Motor neuron (in vitro differentiated cells): ENCODE measurements around the gene DCAF8. TPM values are rescaled to one million over a fixed set of nuclear protein-coding genes. Genes with fewer than 3 reads are reported as not detected.
A peak's percentile ranks its signal among the peaks of the same experiment; 100 is the strongest.

Experiments used
- ATAC-seq, 8 experiments: fragments of 200-7000 bp; cut with Tn5 transposase; replicated peaks in 6 of 8; 2 replicates each; pipeline ENCODE4 v1.8.0; 2021; ENCODE audit warnings: mild to moderate bottlenecking in 8 of 8, moderate library complexity in 8 of 8
- H3K27ac ChIP-seq, 2 donors: fragments of 250-450 bp; sonication (Bioruptor Pico); 2 replicates each; pipeline ENCODE4 v1.9.0; 2021; ENCODE audit warnings: antibody characterized with exemption in 2 of 2, mild to moderate bottlenecking in 2 of 2, moderate library complexity in 1 of 2
- H3K4me1 ChIP-seq, 2 donors: fragments of 250-450 bp; sonication (Bioruptor Pico); replicated peaks in 1 of 2; 2 replicates each; pipeline ENCODE4 v1.6.1; 2021; ENCODE audit warnings: antibody characterized with exemption in 2 of 2, mild to moderate bottlenecking in 2 of 2, moderate library complexity in 1 of 2
- H3K4me3 ChIP-seq, 5 donors: fragments of 250-450 bp; sonication (Bioruptor Pico); 2 replicates each; pipeline ENCODE4 v1.9.0; 2021; ENCODE audit warnings: antibody characterized with exemption in 5 of 5, mild to moderate bottlenecking in 5 of 5, moderate library complexity in 4 of 5
- WGBS, 10 experiments: fragments of 450-650 bp; shearing (Covaris generic); methylation state at CpG; one replicate each; pipeline ENCODE4 v1.0.0; 2022; 5-methylcytosine and 5-hydroxymethylcytosine counted together
- in situ Hi-C, 9 experiments: fragments of 400-800 bp; cut with MboI; loops; one replicate each; pipeline ENCODE4 v1.15.0; 2021; ENCODE audit warnings: low sequenced_read_pairs in 9 of 9, low pct_unique_long_range_greater_than_20kb in 2 of 9; ENCODE audit not compliant: unreplicated experiment in 9 of 9
- total RNA-seq, 8 experiments: library from RNA; unstranded; fragments of 300-600 nt; gene quantifications; 2 replicates each; pipeline versions ENCODE4 v1.2.3 to v1.2.4, GENCODE V29; 2022

Gene DCAF8
- total RNA-seq, 8 experiments from 2014 or later: 81.9 to 232 (median 129) TPM

DNA sequence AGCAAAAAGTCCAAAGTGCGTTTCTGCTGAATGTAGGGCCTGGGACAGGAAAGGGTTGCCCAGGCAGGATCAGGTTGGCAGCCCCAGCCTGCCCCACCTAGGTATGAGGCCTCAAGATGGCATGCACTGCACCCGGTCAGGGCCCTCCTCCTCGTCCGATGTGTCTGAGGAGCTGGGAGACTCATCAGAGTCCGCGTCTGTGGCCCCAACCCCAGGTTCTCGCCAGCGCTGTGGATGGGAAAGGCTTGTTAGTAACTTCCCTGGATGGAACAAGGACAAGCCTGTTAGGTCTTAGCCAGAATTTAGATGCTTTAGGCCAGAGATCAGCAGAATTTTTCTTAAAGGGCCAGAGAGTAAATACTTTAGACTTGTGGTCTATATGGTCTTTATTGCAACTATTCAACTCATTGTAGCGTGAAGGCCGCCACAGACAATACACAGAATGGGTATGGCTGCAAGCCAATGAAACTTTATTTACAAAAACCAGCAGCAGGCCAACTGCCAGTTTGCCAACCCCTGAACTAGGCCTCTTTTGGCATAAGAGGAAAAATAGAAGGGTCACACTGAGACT, 44.8 kb downstream of the DCAF8 start:
- peaks cover 3 to 19% of the 10 kb centered on the region in 2 donors for H3K4me1 ChIP-seq
- 44 to 100% (median 91%) methylated on average over 1 to 10 of the region's 10 CpGs; no CpG with 5 or more reads in 4 of the 10 experiments for WGBS, 10 experiments
- peak in 3 of 8 experiments; percentile 25 to 53 (median 34) for ATAC-seq
- H3K27ac ChIP-seq: no peak overlapping the region
- in situ Hi-C loops: loop anchor here in 1 of 9 experiments (25.0 kb wide), 1 partner anchor 130 kb away; the partner anchor contains the start of genes IGSF8 and KCNJ9
- H3K4me3 ChIP-seq: no peak overlapping the region

DNA sequence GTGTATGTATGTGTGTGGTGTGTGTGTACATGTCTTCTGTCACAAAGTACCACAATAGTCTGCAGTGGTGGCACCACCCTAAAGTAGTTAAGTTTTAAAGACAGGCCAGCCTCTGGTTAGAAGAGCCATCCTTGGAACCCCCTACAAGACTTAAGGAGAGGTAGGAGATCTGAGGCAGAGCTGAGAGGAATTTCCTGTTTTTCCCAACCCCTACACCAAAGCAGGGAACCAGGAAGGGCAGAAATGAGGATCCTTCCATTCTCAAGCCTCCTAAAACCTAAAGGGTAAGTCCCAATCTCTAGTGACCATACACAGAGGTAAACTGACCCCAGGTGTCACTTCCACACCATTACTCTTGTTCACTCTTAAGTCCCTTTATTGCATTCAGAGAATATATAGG, 46.0 kb downstream of the DCAF8 start:
- Histone ChIP-seq H3K4me3 (no peak overlapping the region), H3K4me1 (peaks cover 10 to 24% of the 10 kb centered on the region in 2 donors), H3K27ac (no peak overlapping the region)
- in situ Hi-C loops: loop anchor here in 1 of 9 experiments (25.0 kb wide), 1 partner anchor 129 kb away; the partner anchor contains the start of genes IGSF8 and KCNJ9
- ATAC-seq: no peak

DNA sequence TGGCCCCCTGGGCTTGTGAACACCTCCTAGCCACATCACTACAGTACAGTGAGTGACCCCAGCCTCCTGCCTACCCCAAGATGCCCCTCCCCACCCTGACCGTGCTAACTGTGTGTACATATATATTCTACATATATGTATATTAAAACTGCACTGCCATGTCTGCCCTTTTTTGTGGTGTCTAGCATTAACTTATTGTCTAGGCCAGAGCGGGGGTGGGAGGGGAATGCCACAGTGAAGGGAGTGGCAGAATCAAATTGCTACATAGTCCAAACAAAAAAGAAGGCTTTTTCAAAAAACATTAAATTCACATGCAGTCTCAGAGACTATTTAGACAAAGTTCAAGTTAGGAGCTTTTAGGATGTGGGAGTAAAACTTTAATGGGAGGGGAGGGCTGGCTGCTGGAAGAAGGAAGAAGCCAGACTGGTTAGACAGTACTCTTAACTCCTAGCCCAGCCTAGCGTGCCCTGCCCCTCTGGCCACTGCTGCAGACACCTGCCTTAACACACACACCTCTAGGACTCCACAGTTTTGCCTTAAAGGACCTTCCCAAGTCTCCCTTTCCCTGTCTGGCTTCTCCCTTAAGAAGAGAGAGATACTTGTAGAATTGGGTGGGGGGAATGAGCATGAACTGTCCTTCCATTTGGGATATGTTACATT, 47.7 kb downstream of the DCAF8 start:
- 20 to 100% (median 100%) methylated on average over 1 to 3 of the region's 3 CpGs; no CpG with 5 or more reads in 3 of the 10 experiments for WGBS, 10 experiments
- ATAC-seq: peak in 2 of 8 experiments; percentile 22 to 32
- peaks cover 27 to 39% of the 10 kb centered on the region in 2 donors for H3K4me1 ChIP-seq
- H3K27ac ChIP-seq: no peak overlapping the region
- in situ Hi-C loops: loop anchor here in 1 of 9 experiments (25.0 kb wide), 1 partner anchor 127 kb away; the partner anchor contains the start of genes IGSF8 and KCNJ9
- H3K4me3 ChIP-seq: no peak overlapping the region

DNA sequence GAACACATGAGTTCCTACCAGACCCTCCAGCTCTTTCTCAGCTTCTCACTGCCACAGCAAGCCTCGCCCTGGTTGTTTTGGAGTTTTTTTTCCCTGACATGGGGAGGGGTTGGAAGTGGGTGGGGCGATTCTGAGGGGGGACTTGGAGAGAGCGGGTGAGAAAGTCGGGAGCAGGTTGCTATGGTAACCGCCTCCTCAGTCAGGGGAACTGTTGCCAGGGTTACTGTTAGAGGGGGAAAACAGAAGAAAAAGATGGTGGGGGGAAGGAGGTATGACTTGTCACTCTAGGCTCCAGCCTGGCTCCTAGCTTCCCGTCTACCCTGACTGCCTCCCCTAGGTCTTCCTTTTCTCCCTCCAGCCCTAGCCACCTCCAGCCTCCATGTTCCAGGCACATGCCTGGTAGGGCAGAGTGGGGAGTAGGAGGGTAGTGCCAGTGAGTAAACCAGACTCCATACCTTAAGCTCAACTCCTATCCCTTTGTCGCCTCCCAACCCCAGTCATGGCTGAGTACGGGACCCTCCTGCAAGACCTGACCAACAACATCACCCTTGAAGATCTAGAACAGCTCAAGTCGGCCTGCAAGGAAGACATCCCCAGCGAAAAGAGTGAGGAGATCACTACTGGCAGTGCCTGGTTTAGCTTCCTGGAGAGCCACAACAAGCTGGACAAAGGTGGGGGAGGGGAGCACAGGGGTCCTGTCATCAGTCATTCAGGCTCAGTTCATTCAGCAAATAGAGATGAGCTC, 51.1 kb downstream of the DCAF8 start:
- Histone ChIP-seq H3K4me3 (no peak overlapping the region), H3K27ac (peak overlapping the region; percentile 61 to 80), H3K4me1 (peaks cover 48 to 49% of the 10 kb centered on the region in 2 donors)
- ATAC-seq: peak in 5 of 8 experiments; percentile 65 to 73 (median 70)
- in situ Hi-C loops: loop anchor here in 1 of 9 experiments (25.0 kb wide), 1 partner anchor 124 kb away; the partner anchor contains the start of genes IGSF8 and KCNJ9
- WGBS, 10 experiments: 64 to 100% (median 72%) methylated on average over 1 to 3 of the region's 10 CpGs; no CpG with 5 or more reads in 5 of the 10 experiments

DNA sequence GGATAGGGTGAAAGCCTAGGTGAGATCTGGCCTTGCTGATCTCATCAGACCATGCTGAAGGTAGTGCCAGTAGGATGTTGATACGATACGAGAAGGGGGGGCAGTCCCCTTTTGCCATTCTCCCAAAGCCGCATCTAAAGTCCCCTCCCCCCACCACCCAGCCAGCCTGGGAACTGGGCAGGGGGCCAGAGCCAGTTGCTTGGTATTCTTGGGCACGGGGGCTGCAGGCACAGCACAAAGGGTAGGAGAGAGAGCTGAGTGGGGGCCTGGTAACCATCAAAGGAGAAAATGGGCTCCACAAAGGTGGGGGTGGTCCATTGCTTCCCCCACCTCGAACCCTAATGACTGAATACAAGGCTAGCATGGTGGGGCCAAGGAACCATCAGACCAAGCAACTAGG, 51.8 kb downstream of the DCAF8 start:
- Histone ChIP-seq H3K27ac (peak overlapping the region; percentile 10 to 76), H3K4me3 (no peak overlapping the region), H3K4me1 (peaks cover 50 to 52% of the 10 kb centered on the region in 2 donors)
- 29 to 60% (median 47%) methylated on average over 1 to 5 of the region's 5 CpGs; no CpG with 5 or more reads in 6 of the 10 experiments for WGBS, 10 experiments
- peak in 1 of 8 experiments; percentile 16 for ATAC-seq
- in situ Hi-C loops: loop anchor here in 1 of 9 experiments (25.0 kb wide), 1 partner anchor 123 kb away; the partner anchor contains the start of genes IGSF8 and KCNJ9

DNA sequence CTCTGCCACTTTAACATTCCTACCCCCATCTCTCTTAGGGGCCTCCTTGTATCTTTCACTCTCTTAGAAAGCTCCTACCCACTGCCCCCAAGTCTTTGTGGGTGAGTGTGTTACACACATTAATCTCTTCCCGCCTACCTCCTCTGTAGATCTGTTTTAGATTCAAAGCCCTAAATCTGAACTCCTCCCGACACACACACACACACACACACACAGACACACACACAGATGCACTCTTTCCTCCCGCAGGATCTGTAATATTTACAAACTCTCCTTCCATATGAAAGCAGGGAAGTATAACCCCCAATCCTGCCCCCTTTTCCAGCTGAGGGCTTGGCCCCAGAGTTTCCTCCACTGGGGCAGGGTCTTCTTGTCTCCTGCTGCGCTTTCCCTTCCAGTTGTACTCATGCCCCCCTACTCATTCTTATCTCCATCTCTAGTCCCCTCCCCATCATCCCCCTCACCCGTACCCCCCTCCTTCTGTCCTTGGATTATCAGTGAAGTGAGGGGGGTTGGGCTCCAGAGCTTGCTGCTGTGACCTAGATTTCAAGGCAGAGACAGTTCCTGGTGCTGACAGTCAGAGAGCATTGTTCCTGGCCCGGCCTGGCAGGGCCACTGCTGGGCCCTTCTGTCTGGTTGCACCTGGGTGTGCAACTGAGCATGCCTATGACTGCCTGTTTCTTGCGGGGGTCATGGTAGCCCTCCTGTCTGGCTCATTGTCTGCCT, 52.9 kb downstream of the DCAF8 start:
- peak in 5 of 8 experiments; percentile 12 to 27 (median 25) for ATAC-seq
- peak overlapping the region; percentile 72 to 76 for H3K27ac ChIP-seq

DNA sequence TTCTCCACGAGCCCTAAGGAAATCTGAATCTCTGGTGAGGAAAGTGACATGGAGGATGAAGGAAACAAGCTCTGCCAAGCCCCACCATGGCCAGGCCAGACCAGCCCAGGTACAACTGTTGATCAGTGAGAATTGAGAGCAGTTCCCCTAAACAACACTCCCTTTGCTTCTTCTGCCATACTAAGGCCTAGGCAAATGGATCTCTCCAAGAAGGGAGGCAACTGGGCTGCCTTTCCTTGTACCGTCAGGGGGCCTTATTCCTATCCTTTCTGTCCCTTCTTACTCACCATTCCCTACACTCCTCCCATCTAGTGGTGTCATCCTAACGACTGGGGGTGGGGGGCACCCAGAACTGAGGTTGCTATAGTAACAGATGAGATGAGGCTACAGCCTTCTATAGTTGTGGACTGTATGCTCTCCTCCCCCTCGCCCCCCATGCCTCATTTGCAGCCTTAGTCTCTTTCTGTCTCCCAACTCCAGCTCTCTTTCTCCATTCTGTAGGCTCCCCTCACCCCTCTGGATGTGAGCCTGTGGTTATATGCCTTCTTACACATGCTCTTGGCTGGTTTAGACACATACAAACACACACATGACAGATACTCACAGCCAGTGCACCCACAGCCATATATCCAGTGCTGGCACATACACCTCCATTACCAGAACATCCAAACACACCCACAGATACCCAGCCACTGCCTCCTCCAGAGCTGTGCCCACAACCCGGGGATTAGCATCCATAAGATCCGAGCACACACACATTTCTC, 53.6 kb downstream of the DCAF8 start:
- WGBS, 10 experiments: 8 to 60% (median 41%) methylated on average over 1 to 5 of the region's 6 CpGs; no CpG with 5 or more reads in 2 of the 10 experiments
- H3K4me3 ChIP-seq: no peak overlapping the region
- peak in 5 of 8 experiments; percentile 3 to 13 (median 12) for ATAC-seq
- peaks cover 58 to 59% of the 10 kb centered on the region in 2 donors for H3K4me1 ChIP-seq
- peak overlapping the region; percentile 72 to 76 for H3K27ac ChIP-seq
- in situ Hi-C loops: loop anchor here in 1 of 9 experiments (25.0 kb wide), 1 partner anchor 121 kb away; the partner anchor contains the start of genes IGSF8 and KCNJ9

More for the DNA sequence above, 52.9 kb downstream of the DCAF8 start:
- H3K4me1 ChIP-seq: peaks cover 55 to 57% of the 10 kb centered on the region in 2 donors
- 0 to 60% (median 28%) methylated on average over 1 to 6 of the region's 7 CpGs; no CpG with 5 or more reads in 5 of the 10 experiments for WGBS, 10 experiments
- in situ Hi-C loops: loop anchor here in 1 of 9 experiments (25.0 kb wide), 1 partner anchor 122 kb away; the partner anchor contains the start of genes IGSF8 and KCNJ9
- H3K4me3 ChIP-seq: peak overlapping the region in 1 of 5 donors; percentile 3

DNA sequence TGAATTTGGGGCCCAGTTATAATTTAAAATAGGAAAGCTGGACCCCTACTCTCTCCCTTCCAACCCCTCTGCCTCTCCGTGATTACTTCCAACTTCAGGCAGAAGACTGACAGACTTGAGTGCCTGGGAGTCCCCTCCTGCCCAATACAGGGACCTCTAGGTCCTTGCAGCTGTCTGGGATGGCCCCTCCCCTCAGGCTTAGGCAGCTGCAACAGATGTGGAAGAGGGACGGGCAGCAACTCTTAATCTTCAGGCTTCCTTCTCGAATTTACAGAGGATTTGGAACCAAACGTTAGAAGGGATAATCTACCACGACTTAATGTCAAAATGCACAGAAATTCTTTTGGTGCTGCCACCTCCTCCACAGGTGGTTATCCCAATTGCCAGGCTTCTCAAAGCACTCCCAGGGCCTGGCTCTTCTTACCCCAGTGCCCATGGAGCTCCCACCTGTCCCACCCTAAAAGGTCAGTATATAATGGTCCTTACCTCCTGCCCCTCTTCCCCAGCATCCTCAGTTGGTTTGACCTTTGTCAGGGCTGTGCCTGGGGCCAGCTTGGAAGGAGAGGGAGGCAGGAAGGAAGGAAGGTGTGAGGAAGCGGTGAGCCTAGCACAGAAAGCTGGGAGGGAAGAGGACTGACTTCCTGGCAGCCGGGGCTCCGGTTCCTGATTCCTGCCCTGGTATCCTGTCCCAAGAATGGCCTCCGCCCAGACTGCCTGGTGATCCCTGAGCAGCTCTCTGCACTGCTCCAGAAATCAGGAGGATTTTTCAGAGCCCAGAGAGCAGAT, 54.4 kb downstream of the DCAF8 start:
- H3K27ac ChIP-seq: peak overlapping the region in 1 of 2 donors; percentile 76
- 13 to 80% (median 50%) methylated on average over 2 to 9 of the region's 9 CpGs; no CpG with 5 or more reads in 2 of the 10 experiments for WGBS, 10 experiments
- in situ Hi-C loops: loop anchor here in 1 of 9 experiments (25.0 kb wide), 1 partner anchor 121 kb away; the partner anchor contains the start of genes IGSF8 and KCNJ9
- ATAC-seq: no peak
- peaks cover 58 to 59% of the 10 kb centered on the region in 2 donors for H3K4me1 ChIP-seq
- H3K4me3 ChIP-seq: no peak overlapping the region

DNA sequence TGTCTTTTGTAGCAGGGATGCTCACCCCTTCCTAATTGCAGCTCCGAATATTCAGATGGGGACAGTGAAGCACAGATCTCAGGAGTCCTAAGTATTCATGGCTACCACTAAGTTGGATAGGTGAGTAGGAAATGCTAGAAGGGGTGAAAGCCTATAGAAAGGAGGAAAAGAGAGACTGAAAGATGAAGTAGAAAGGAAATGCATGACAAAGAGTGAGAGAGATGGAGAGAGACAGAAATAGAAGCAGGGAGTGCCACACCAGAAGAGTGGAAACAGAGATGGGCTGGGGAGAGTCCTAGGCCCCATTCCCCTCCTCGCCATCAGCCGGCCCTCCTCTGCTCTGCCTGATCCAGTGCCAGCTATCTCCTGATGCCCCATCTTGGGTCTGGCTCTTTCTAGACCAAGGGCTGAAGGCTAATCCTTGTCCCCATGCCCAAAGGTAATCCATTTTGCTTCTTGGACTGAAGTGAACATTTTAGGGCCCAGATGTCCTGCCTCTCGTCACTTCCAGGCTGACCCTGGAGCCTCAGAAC, 55.2 kb downstream of the DCAF8 start:
- Histone ChIP-seq H3K27ac (no peak overlapping the region), H3K4me1 (peaks cover 58 to 59% of the 10 kb centered on the region in 2 donors), H3K4me3 (no peak overlapping the region)
- in situ Hi-C loops: loop anchor here in 1 of 9 experiments (25.0 kb wide), 1 partner anchor 120 kb away; the partner anchor contains the start of genes IGSF8 and KCNJ9
- ATAC-seq: no peak
- WGBS, 10 experiments: 68 to 100% (median 94%) methylated on average over 1 to 4 of the region's 4 CpGs; no CpG with 5 or more reads in 2 of the 10 experiments

DNA sequence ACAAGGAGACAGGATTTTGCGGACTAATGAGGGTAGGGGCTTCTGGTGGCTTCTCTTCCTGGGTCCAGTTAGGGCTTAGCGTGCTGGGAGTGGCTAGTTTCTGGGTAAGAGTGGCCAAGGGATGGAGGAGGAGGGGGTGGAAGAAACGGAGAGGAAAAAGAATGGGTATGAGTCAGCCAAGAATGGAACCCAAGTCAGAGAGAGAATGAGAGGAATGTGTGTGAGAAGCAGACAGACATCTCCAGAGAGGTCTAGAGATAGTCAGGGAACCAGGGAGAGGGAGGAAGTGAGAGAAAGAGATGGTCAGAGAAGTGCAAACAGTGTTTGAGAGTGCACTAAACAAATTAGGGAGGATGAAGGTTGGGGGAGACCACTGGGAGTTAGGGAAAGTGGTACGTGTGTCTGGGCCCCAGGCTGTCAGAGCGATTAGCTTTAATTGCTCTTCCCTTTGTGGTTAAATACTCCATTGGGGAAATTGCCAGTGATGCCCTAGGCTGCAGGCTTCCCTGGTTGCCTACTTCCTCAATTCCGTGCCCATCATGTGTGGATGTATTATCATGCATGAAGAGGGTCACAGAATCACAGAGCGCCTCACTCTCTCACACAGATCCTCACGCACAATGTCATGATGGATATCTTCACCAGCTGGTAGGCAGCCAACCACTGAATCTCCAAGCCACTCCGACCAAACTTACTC, 55.8 kb downstream of the DCAF8 start:
- H3K27ac ChIP-seq: no peak overlapping the region
- peaks cover 53 to 57% of the 10 kb centered on the region in 2 donors for H3K4me1 ChIP-seq
- peak in 3 of 8 experiments; percentile 0 to 14 (median 11) for ATAC-seq
- in situ Hi-C loops: loop anchor here in 1 of 9 experiments (25.0 kb wide), 1 partner anchor 119 kb away; the partner anchor contains the start of genes IGSF8 and KCNJ9
- peak overlapping the region; percentile 82 to 99 (median 96) for H3K4me3 ChIP-seq
- WGBS, 10 experiments: 18 to 57% (median 36%) methylated on average over 2 to 9 of the region's 9 CpGs
